Measurements from ENCODE around the gene CERS6.

CERS6 gene

GRCh38 chr2:168713325-168713724 is 257.3 kb downstream of the CERS6 start:
- DNase-seq = no peak

- no peak for DNase-seq
Observed at GRCh38 chr2:168715849-168716248, 259.8 kb downstream of the CERS6 start.

GRCh38 chr2:168716839-168717238 is 260.8 kb downstream of the CERS6 start:
- no peak for DNase-seq

- no peak for DNase-seq
Observed at GRCh38 chr2:168717790-168718502, 261.9 kb downstream of the CERS6 start.

GRCh38 chr2:168718622-168719021 is 262.6 kb downstream of the CERS6 start:
- no peak for DNase-seq

GRCh38 chr2:168719446-168719845 is 263.4 kb downstream of the CERS6 start:
- DNase-seq = no peak

- DNase-seq = no peak
Observed at GRCh38 chr2:168722592-168722991, 266.5 kb downstream of the CERS6 start.

GRCh38 chr2:168723275-168723899 is 267.3 kb downstream of the CERS6 start:
- DNase-seq = no peak

GRCh38 chr2:168726375-168726774 is 270.3 kb downstream of the CERS6 start:
- DNase-seq = no peak

GRCh38 chr2:168727904-168728470 is 271.9 kb downstream of the CERS6 start:
- no peak for DNase-seq

- no peak for DNase-seq
Observed at GRCh38 chr2:168729455-168729854, 273.4 kb downstream of the CERS6 start.

- no peak for DNase-seq
Observed at GRCh38 chr2:168730344-168730743, 274.3 kb downstream of the CERS6 start.

GRCh38 chr2:168731002-168731401 is 274.9 kb downstream of the CERS6 start:
- DNase-seq = no peak

- no peak for DNase-seq
Observed at GRCh38 chr2:168731616-168732015, 275.5 kb downstream of the CERS6 start.

GRCh38 chr2:168732100-168732499 is 276.0 kb downstream of the CERS6 start:
- no peak for DNase-seq

- no peak for DNase-seq
Observed at GRCh38 chr2:168732506-168732905, 276.4 kb downstream of the CERS6 start.

GRCh38 chr2:168734199-168734760 is 278.2 kb downstream of the CERS6 start:
- no peak for DNase-seq

- DNase-seq = no peak
Observed at GRCh38 chr2:168736649-168737445, 280.8 kb downstream of the CERS6 start.

- DNase-seq = no peak
Observed at GRCh38 chr2:168738062-168738461, 282.0 kb downstream of the CERS6 start.

- DNase-seq = no peak
Observed at GRCh38 chr2:168740360-168740759, 284.3 kb downstream of the CERS6 start.

GRCh38 chr2:168740788-168741187 is 284.7 kb downstream of the CERS6 start:
- DNase-seq = no peak

- DNase-seq = no peak
Observed at GRCh38 chr2:168742258-168742932, 286.3 kb downstream of the CERS6 start.

- DNase-seq = no peak
Observed at GRCh38 chr2:168744844-168745243, 288.8 kb downstream of the CERS6 start.
